Activated CD4-positive, alpha-beta T cell treated with anti-CD3 and anti-CD28 coated beads, Interleukin-10, Interleukin-2, amounts not matched to agents 100 ng/mL and 50 ng/mL, durations not matched to agents 16 hours and 8 hours (primary cell): Measurements from ENCODE around the gene NPNT.
"Not testable (repeated sequence)": the region's sequence is repeated elsewhere in the genome, so short reads cannot be mapped to it uniquely, and the experiment has no call there.

ENCODE experiments used
- DNase-seq: peaks from one replicate; pipeline ENCODE4 v3.0.0-alpha.2; 2020

Gene NPNT

GRCh38 chr4:105894660-105895582 is at the start of gene NPNT:
Gene NPNT (plus strand): TSS chr4:105895471. CDS start chr4:105895653, 182 bp downstream.
- DNase-seq, result no peak

GRCh38 chr4:105845559-105845958 is 49.7 kb upstream of the NPNT start:
- no peak for DNase-seq

- not testable (repeated sequence) for DNase-seq
Observed at GRCh38 chr4:105848359-105848758, 46.9 kb upstream of the NPNT start.

GRCh38 chr4:105851196-105851595 is 44.1 kb upstream of the NPNT start:
- no peak for DNase-seq

GRCh38 chr4:105852230-105852629 is 43.0 kb upstream of the NPNT start:
- not testable (repeated sequence) for DNase-seq

- DNase-seq, result no peak
Observed at GRCh38 chr4:105858466-105859040, 36.7 kb upstream of the NPNT start.

- DNase-seq, result no peak
Observed at GRCh38 chr4:105859233-105859632, 36.0 kb upstream of the NPNT start.

- no peak for DNase-seq
Observed at GRCh38 chr4:105870963-105871362, 24.3 kb upstream of the NPNT start.

GRCh38 chr4:105871997-105872396 is 23.3 kb upstream of the NPNT start:
- no peak for DNase-seq

- DNase-seq, result no peak
Observed at GRCh38 chr4:105875233-105875632, 20.0 kb upstream of the NPNT start.

- DNase-seq, result no peak
Observed at GRCh38 chr4:105878668-105879067, 16.6 kb upstream of the NPNT start.

GRCh38 chr4:105887508-105887907 is 7.8 kb upstream of the NPNT start:
- DNase-seq, result no peak

GRCh38 chr4:105895583-105896460 is 551 bp downstream of the NPNT start:
- DNase-seq, result peak; percentile 25

- no peak for DNase-seq
Observed at GRCh38 chr4:105896461-105896942, 1.2 kb downstream of the NPNT start.

- DNase-seq, result no peak
Observed at GRCh38 chr4:105896984-105897775, 1.9 kb downstream of the NPNT start.

GRCh38 chr4:105900541-105900940 is 5.3 kb downstream of the NPNT start:
- no peak for DNase-seq

- no peak for DNase-seq
Observed at GRCh38 chr4:105902550-105903262, 7.4 kb downstream of the NPNT start.

GRCh38 chr4:105909787-105910281 is 14.6 kb downstream of the NPNT start:
- no peak for DNase-seq

GRCh38 chr4:105911426-105911825 is 16.2 kb downstream of the NPNT start:
- no peak for DNase-seq

- DNase-seq, result no peak
Observed at GRCh38 chr4:105912633-105913032, 17.4 kb downstream of the NPNT start.

- no peak for DNase-seq
Observed at GRCh38 chr4:105917171-105917685, 22.0 kb downstream of the NPNT start.
